A549 (cell line): Measurements from ENCODE around the gene SLC7A4.

Experiments
- EHMT2 ChIP-seq: fragments of 200-600 bp; sonication (generic); IDR thresholded peaks from 2 replicates; pipeline ENCODE4 v1.6.1; 2016; ENCODE audit warnings: antibody characterized with exemption, low read depth, mild to moderate bottlenecking, moderate library complexity
- HEYL ChIP-seq: fragments of 250-450 bp; sonication (Bioruptor Pico); IDR thresholded peaks from 2 replicates; pipeline ENCODE4 v1.8.0; 2021; ENCODE audit warnings: mild to moderate bottlenecking, moderate library complexity
- MAX ChIP-seq: IDR thresholded peaks from 2 replicates; pipeline ENCODE4 v1.6.1; 2012
- NR3C1 ChIP-seq: fragments of >200 bp; sonication (Bioruptor Twin); formaldehyde crosslinking; IDR thresholded peaks from 3 replicates; pipeline ENCODE4 v1.6.1; 2017
- POLR2A ChIP-seq: IDR thresholded peaks from 2 replicates; pipeline ENCODE4 v1.6.1; 2012; ENCODE audit warnings: mild to moderate bottlenecking, low read length
- SREBF2 ChIP-seq: fragments of 450-650 bp; IDR thresholded peaks from 2 replicates; pipeline ENCODE4 v1.6.1; 2014; ENCODE audit warnings: mild to moderate bottlenecking, moderate library complexity
- ZC3H11A ChIP-seq: fragments of 450-650 bp; IDR thresholded peaks from 2 replicates; pipeline ENCODE4 v1.6.1; 2014; ENCODE audit warnings: antibody characterized with exemption, mild to moderate bottlenecking
- TF ChIP-seq, protein P1 (sequence below): fragments of >200 bp; sonication (Bioruptor Twin); formaldehyde crosslinking; IDR thresholded peaks from 3 replicates; pipeline ENCODE4 v1.5.1; 2016

DNA sequence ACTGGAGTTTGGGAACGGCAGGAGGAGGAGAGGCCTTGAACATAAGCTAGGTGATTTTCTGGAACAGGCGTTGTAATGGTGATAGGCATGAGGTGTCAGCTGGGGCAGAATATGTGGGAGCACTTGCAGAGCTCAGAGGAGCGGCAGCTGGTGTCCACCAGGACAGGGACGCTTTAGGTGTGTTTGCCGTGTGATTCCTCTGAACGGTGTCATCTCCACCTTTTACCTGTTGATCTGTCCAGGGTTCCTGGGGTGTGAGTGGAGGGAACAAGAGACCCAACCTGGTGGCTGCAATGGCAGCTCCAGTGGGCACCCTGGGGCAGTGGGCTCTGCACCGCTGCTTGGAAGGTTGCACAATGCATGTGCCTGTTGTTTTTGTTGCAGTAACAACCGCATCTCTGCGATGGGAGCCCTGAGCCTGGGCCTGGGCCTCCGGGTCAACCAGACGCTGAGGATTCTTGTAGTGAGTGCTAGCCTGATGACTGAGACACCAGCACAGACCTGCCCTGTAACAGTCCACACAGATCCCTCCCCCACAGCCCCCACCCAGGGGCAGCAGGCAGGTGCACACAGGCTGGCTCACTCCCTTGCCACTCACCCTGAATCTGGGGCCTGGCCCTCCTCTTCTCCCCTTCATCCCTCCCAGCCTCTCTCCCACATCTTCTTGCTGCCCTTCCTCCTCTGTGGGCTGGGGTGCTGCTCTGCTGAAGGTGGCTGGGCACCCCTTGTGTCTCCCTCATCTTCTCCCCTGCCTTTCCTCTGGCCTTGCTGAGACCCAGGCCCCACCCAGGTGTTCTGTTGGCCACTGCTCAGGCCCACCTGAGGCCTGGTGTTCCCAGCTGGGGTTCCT, 22.6 kb upstream of the SLC7A4 start:
- TF ChIP-seq, protein P1, sequence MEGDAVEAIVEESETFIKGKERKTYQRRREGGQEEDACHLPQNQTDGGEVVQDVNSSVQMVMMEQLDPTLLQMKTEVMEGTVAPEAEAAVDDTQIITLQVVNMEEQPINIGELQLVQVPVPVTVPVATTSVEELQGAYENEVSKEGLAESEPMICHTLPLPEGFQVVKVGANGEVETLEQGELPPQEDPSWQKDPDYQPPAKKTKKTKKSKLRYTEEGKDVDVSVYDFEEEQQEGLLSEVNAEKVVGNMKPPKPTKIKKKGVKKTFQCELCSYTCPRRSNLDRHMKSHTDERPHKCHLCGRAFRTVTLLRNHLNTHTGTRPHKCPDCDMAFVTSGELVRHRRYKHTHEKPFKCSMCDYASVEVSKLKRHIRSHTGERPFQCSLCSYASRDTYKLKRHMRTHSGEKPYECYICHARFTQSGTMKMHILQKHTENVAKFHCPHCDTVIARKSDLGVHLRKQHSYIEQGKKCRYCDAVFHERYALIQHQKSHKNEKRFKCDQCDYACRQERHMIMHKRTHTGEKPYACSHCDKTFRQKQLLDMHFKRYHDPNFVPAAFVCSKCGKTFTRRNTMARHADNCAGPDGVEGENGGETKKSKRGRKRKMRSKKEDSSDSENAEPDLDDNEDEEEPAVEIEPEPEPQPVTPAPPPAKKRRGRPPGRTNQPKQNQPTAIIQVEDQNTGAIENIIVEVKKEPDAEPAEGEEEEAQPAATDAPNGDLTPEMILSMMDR = no peak
- TF ChIP-seq HEYL (CRISPR knock-in tag) = no peak
- TF ChIP-seq NR3C1 = no peak
- TF ChIP-seq POLR2A = no peak
- TF ChIP-seq MAX = no peak
- no peak for TF ChIP-seq EHMT2
- TF ChIP-seq ZC3H11A = no peak
- no peak for TF ChIP-seq SREBF2
